ENCODE measurements around the gene PLP1. TPM values are rescaled to one million over a fixed set of nuclear protein-coding genes. Genes with fewer than 3 reads are reported as not detected.

Gene PLP1
- total and polyA plus RNA-seq, 2 of the 8 experiments (the other 6 are each of a cell fraction or from before 2014, with no cell fraction given), result 49.2 to 218 TPM

GRCh38 chrX:103729015-103729414, 47.6 kb upstream of the PLP1 start:
- CTCF ChIA-PET (ENCODE audit: partially characterized antibody), result interaction anchor here (0.9 to 2.5 kb wide), 9 partner anchors 10 to 45 kb away, joined by 3 to 9 read pairs (median 3); partner anchors contain the start of gene TMEM31
- TF ChIP-seq, protein P1, sequence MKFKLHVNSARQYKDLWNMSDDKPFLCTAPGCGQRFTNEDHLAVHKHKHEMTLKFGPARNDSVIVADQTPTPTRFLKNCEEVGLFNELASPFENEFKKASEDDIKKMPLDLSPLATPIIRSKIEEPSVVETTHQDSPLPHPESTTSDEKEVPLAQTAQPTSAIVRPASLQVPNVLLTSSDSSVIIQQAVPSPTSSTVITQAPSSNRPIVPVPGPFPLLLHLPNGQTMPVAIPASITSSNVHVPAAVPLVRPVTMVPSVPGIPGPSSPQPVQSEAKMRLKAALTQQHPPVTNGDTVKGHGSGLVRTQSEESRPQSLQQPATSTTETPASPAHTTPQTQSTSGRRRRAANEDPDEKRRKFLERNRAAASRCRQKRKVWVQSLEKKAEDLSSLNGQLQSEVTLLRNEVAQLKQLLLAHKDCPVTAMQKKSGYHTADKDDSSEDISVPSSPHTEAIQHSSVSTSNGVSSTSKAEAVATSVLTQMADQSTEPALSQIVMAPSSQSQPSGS (IDR thresholded peaks at IDR 0.05; ENCODE audit: low read length), result no peak

More at GRCh38 chrX:103729015-103729414, 47.6 kb upstream of the PLP1 start:
- no peak overlapping the region; the same call in 1 of the 2 replicates for H2BK5ac ChIP-seq (ENCODE audit: low read depth, low read length)
- H3K4me2 ChIP-seq (ENCODE audit: insufficient read depth in 1 of 2, low read depth in 2 of 2, low read length in 2 of 2), result no peak overlapping the region; a peak in 1 of 4 replicates
- H3K4me1 ChIP-seq (replicated peaks in 1 of 4; ENCODE audit: control insufficient read depth in 3 of 4, insufficient read depth in 4 of 4, low read length in 3 of 4), result peaks cover 7 to 22% (median 17%) of the 10 kb centered on the region in 4 experiments
- 65% methylated on average over 3 of the region's 5 CpGs; no CpG with 5 or more reads in 1 of the 2 experiments for WGBS, 2 experiments (ENCODE audit: extremely low coverage in 1 of 2, insufficient coverage in 1 of 2, insufficient read length in 1 of 2, insufficient replicate concordance in 2 of 2, low coverage in 1 of 2, low lambda C conversion rate in 2 of 2, missing lambda C conversion rate in 1 of 2)
- no peak overlapping the region for H3K14ac ChIP-seq (ENCODE audit: insufficient read length)
- no peak overlapping the region for H3K27ac ChIP-seq (ENCODE audit: low read depth, low read length)
- H4K8ac ChIP-seq (ENCODE audit: extremely low read depth, insufficient read depth, low read length), result no peak overlapping the region; the same call in 1 of the 2 replicates
- H3K23me2 ChIP-seq (ENCODE audit: low read depth, low read length), result no peaks in the 10 kb centered on the region
- no peak for FAIRE-seq
- H3K36me3 ChIP-seq (ENCODE audit: control insufficient read depth in 2 of 4, insufficient read depth in 4 of 4, low read length in 3 of 4), result no peaks in the 10 kb centered on the region
- H3K79me2 ChIP-seq (ENCODE audit: control insufficient read depth in 1 of 2, insufficient read depth in 2 of 2, low read length in 2 of 2), result no peaks in the 10 kb centered on the region
- no peak overlapping the region for H2BK120ac ChIP-seq (replicated peaks; ENCODE audit: low read depth, low read length)
- H3K18ac ChIP-seq (ENCODE audit: extremely low read depth, low read length), result peak overlapping the region; percentile 64; the same call in 1 of the 2 replicates
- no peak overlapping the region for H3K4ac ChIP-seq (replicated peaks; ENCODE audit: insufficient read length, low read depth, low read length)
- no peak overlapping the region for H3K4me3 ChIP-seq (ENCODE audit: extremely low read depth in 1 of 4, insufficient read depth in 2 of 4, low read depth in 3 of 4, low read length in 4 of 4)
- 0 out of 2 replicates have a peak overlapping the region, but pooled peaks have one; percentile 18 for H2BK15ac ChIP-seq (ENCODE audit: low read length)
- no peaks in the 10 kb centered on the region; a peak in 1 of 7 replicates for H3K27me3 ChIP-seq (replicated peaks in 1 of 4; ENCODE audit: control insufficient read depth in 3 of 4, extremely low read depth in 1 of 4, insufficient read depth in 3 of 4, low read length in 3 of 4)
- H4K91ac ChIP-seq (replicated peaks; ENCODE audit: insufficient read length, low read length), result peak overlapping the region; percentile 5
- no peaks in the 10 kb centered on the region for H3K9me3 ChIP-seq (ENCODE audit: insufficient read depth in 2 of 2, low read depth in 1 of 2, low read length in 1 of 2)
- no peaks in the 10 kb centered on the region for H4K20me1 ChIP-seq (replicated peaks in 1 of 2; ENCODE audit: control insufficient read depth in 1 of 2, insufficient read depth in 2 of 2, low read length in 2 of 2)
- H2BK20ac ChIP-seq (ENCODE audit: low read length), result peak overlapping the region; percentile 43; the same call in 1 of the 2 replicates
- H4K5ac ChIP-seq (ENCODE audit: insufficient read length, low read depth, low read length), result no peak overlapping the region
- 0 out of 2 replicates have a peak overlapping the region, but pooled peaks have one; percentile 53 for H2AFZ ChIP-seq (ENCODE audit: low read length)
- no peak overlapping the region for H3K23ac ChIP-seq (ENCODE audit: insufficient read length)
- DNase-seq (ENCODE audit: low read depth in 1 of 2, low spot score in 2 of 2), result no peak
- POLR2A ChIA-PET (ENCODE audit: partially characterized antibody), result interaction anchor here (1.3 to 4.5 kb wide), 4 partner anchors 13 to 38 kb away, joined by 4 to 26 read pairs (median 11); no protein-coding TSS in a partner anchor
- H3K9ac ChIP-seq (replicated peaks in 1 of 4; ENCODE audit: extremely low read depth in 1 of 4, low read depth in 3 of 4, low read length in 3 of 4), result no peak overlapping the region
- no peaks in the 10 kb centered on the region for H3K79me1 ChIP-seq (ENCODE audit: low read depth, low read length)
- no peak overlapping the region for H3K56ac ChIP-seq (replicated peaks; ENCODE audit: insufficient read length, low read depth, low read length)
- H2BK12ac ChIP-seq (ENCODE audit: low read depth, low read length), result peak overlapping the region; percentile 62; the same call in 1 of the 2 replicates
- H2AK5ac ChIP-seq (ENCODE audit: low read depth, low read length), result no peak overlapping the region
